ENCODE results near the gene FAM107A. TPM values are rescaled to one million over a fixed set of nuclear protein-coding genes. Genes with fewer than 3 reads are reported as not detected.

Gene FAM107A
- total and polyA plus RNA-seq, 9 of the 15 experiments (the other 6 are each of a cell fraction or from before 2014, with no cell fraction given) = 0.07 TPM; not detected in 8

DNA sequence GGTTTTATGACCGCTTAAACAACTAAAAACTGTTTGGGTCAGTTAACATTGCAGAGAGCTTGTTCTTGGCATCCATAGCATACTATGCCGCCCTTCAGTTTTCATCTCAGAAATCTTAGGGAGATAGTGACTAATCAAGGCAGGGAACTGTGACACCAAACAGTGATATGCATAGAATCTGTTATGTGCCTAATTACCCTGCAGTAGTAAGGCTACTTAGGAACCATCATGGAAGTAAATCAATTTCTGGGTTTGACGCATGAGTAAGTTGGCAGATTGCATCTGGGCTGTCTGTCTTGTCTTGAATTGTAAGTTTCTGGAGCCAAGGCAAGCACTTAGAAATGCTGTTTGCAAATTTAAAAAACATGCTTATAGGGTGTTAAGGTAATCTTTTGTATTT is 62.8 kb downstream of the FAM107A start:
- DNase-seq (ENCODE audit: extremely low read depth in 1 of 4, low spot score in 3 of 4) = no peak
- Histone ChIP-seq H3K4me1 (replicated peaks in 1 of 2; ENCODE audit: control insufficient read depth in 2 of 2, insufficient read depth in 2 of 2, low read length in 2 of 2) (no peaks in the 10 kb centered on the region; a peak in 1 of 5 replicates), H3K27ac (ENCODE audit: extremely low read depth, low read depth, low read length) (no peak overlapping the region), H3K27me3 (ENCODE audit: control insufficient read depth in 2 of 2, insufficient read depth in 2 of 2, low read length in 2 of 2) (peaks cover 2 to 11% of the 10 kb centered on the region in 2 experiments; a peak in 2 of 5 replicates), H3K4me3 (no peak overlapping the region), H3K36me3 (ENCODE audit: control insufficient read depth, insufficient read depth, low read length) (no peaks in the 10 kb centered on the region), H2AFZ (ENCODE audit: low read depth, low read length) (no peak overlapping the region), H3K4me2 (ENCODE audit: insufficient read depth, low read length) (no peak overlapping the region), H3K9me1 (ENCODE audit: control insufficient read depth, insufficient read depth, low read length) (no peaks in the 10 kb centered on the region), H3K79me2 (ENCODE audit: control insufficient read depth, insufficient read depth, low read length) (no peaks in the 10 kb centered on the region), H3K9me3 (replicated peaks; ENCODE audit: control insufficient read depth, insufficient read depth, low read depth, low read length) (no peaks in the 10 kb centered on the region), H3K9ac (ENCODE audit: insufficient read depth in 1 of 2, low read depth in 2 of 2, low read length in 2 of 2) (no peak overlapping the region), H4K20me1 (replicated peaks; ENCODE audit: control insufficient read depth, insufficient read depth, low read length) (no peaks in the 10 kb centered on the region)
- in situ Hi-C loops (cut with MboI) = no loop called here
- WGBS (ENCODE audit: insufficient coverage, low coverage, missing lambda C conversion rate) = 4% methylated on average over 3 of the region's 3 CpGs
- TF ChIP-seq CREM (IDR thresholded peaks at IDR 0.05; ENCODE audit: low read depth) (no peak), KAT7 (CRISPR knock-in tag; IDR thresholded peaks at IDR 0.05; ENCODE audit: borderline replicate concordance) (no peak), ESRRB (CRISPR knock-in tag; IDR thresholded peaks at IDR 0.05; ENCODE audit: borderline replicate concordance) (no peak), IRF9 (tag; IDR thresholded peaks at IDR 0.05) (no peak), BRF2 (IDR thresholded peaks at IDR 0.05; ENCODE audit: borderline replicate concordance, insufficient read depth, insufficient read length) (no peak), ZNF384 (IDR thresholded peaks at IDR 0.05; ENCODE audit: low read depth, low read length) (no peak), ZC3H8 (IDR thresholded peaks at IDR 0.05) (no peak), TBP (optimal IDR thresholded peaks at IDR 0.05; ENCODE audit: low read depth, low read length) (no peak), ILK (tag; IDR thresholded peaks at IDR 0.05; ENCODE audit: borderline replicate concordance, low read depth) (no peak), RFX1 (IDR thresholded peaks at IDR 0.05) (no peak), IRF1 (CRISPR knock-in tag; IDR thresholded peaks at IDR 0.05; ENCODE audit: borderline replicate concordance) (no peak), ZNF282 (CRISPR knock-in tag; IDR thresholded peaks at IDR 0.05) (no peak), CTCFL (IDR thresholded peaks at IDR 0.05; ENCODE audit: borderline replicate concordance, insufficient read depth, low read depth, low read length, poor library complexity, severe bottlenecking) (no peak), MAFF (IDR thresholded peaks at IDR 0.05; ENCODE audit: low read length) (no peak), DMBX1 (CRISPR knock-in tag; IDR thresholded peaks at IDR 0.05; ENCODE audit: borderline replicate concordance) (no peak)
- TF ChIP-seq, protein P1, sequence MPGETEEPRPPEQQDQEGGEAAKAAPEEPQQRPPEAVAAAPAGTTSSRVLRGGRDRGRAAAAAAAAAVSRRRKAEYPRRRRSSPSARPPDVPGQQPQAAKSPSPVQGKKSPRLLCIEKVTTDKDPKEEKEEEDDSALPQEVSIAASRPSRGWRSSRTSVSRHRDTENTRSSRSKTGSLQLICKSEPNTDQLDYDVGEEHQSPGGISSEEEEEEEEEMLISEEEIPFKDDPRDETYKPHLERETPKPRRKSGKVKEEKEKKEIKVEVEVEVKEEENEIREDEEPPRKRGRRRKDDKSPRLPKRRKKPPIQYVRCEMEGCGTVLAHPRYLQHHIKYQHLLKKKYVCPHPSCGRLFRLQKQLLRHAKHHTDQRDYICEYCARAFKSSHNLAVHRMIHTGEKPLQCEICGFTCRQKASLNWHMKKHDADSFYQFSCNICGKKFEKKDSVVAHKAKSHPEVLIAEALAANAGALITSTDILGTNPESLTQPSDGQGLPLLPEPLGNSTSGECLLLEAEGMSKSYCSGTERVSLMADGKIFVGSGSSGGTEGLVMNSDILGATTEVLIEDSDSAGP (CRISPR knock-in tag; IDR thresholded peaks at IDR 0.05) = no peak
- BruUV-seq (replicated peaks) = no TSS peak
- no peak for ATAC-seq
- CTCF ChIA-PET (ENCODE audit: low intra/inter-chr PET ratio) = no interaction called here
- POLR2A ChIA-PET = no interaction called here
- intact Hi-C loops (cut with micrococcal nuclease) = no loop called here
- FAIRE-seq = no peak
